Measurements from ENCODE around the gene DEFB132. TPM values are rescaled to one million over a fixed set of nuclear protein-coding genes. Genes with fewer than 3 reads are reported as not detected.
A peak's percentile ranks its signal among the peaks of the same experiment; 100 is the strongest.

DEFB132 gene
- polyA plus RNA-seq, 1 of the 3 experiments (the other 2 are of a cell fraction): not detected

DNA sequence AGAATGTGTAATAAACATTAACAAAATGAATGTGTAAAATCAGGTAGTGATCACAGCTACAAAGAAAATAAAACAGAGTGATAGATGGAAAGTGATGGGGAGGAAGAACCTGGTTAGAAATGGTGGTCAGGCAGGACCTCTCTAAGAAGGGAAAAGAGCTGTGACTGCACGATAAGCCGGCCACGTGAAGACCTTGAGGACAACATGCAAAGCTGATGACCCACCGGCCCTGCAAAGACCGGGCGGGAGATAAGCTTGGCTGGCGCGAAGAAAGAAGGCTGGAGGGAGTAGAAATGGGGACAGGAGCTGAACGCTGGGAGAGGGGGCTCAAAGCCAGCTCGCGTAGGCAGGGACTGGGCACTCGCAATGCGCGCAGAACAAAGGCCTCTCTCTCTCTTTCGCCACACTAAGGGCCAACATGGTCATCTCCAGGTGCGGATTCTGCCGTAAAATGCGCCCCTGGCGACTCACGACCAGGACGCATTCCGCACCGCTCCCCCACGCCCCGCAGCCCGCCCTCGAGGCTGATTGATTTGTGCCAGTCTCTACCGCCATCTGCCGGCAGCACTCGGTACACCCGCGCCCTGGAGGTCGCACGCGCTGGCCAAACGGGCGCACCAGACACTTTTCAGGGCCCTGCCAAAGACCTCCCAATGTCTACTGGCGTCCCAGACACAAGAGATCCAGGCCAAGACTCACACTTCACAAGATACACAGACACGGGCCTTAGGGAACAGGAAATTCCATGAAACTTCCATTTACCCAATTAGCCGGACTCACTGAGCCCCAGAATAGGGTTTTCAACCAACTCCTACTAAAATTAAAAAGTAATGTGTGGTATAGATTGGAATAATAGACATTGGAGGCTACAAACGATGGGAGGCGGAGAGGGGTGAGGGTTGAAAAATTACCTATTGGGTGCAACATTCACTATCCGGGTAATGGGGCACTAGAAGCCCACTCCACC, 9.4 kb downstream of the DEFB132 start (continued):
- TF ChIP-seq, protein P1, sequence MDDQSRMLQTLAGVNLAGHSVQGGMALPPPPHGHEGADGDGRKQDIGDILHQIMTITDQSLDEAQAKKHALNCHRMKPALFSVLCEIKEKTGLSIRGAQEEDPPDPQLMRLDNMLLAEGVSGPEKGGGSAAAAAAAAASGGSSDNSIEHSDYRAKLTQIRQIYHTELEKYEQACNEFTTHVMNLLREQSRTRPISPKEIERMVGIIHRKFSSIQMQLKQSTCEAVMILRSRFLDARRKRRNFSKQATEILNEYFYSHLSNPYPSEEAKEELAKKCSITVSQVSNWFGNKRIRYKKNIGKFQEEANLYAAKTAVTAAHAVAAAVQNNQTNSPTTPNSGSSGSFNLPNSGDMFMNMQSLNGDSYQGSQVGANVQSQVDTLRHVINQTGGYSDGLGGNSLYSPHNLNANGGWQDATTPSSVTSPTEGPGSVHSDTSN (IDR thresholded peaks at IDR 0.05): peak; percentile 72
- no peak for TF ChIP-seq TEAD4 (IDR thresholded peaks at IDR 0.05; ENCODE audit: borderline replicate concordance, insufficient read depth)
- TF ChIP-seq, protein P2, sequence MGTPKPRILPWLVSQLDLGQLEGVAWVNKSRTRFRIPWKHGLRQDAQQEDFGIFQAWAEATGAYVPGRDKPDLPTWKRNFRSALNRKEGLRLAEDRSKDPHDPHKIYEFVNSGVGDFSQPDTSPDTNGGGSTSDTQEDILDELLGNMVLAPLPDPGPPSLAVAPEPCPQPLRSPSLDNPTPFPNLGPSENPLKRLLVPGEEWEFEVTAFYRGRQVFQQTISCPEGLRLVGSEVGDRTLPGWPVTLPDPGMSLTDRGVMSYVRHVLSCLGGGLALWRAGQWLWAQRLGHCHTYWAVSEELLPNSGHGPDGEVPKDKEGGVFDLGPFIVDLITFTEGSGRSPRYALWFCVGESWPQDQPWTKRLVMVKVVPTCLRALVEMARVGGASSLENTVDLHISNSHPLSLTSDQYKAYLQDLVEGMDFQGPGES (IDR thresholded peaks at IDR 0.05; ENCODE audit: low read depth, low read length): no peak
- no peak for TF ChIP-seq FOXM1 (IDR thresholded peaks at IDR 0.05; ENCODE audit: low read depth)

DNA sequence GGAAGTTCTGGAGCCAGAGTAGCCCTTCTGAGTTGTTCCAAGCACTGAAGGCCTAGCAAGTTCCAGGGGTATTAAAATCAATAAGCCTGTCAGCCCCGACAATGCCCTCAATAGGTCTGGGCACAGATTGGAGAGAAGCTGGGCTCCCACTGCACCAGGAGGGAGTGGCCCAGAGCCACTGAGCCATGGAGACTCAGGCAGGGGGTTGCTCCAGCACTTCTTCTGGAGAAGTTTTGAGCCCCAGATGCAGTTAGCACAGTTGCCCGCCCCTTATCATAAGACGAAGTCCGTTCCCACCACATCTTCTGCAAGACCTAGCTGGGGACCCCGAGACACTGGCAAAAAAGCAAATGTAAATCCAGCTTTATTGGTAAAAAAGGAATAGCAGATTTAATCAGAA, 13.0 kb downstream of the DEFB132 start:
- H3K36me3 ChIP-seq (replicated peaks in 1 of 2; ENCODE audit: control insufficient read depth in 1 of 2, insufficient read depth in 2 of 2, low read length in 1 of 2): peaks cover 0 to 2% of the 10 kb centered on the region in 2 experiments
- TF ChIP-seq EP300 (IDR thresholded peaks at IDR 0.05; ENCODE audit: borderline replicate concordance in 1 of 2, low read depth in 1 of 2, low read length in 1 of 2) (no peak), EZH2phosphoT487 (IDR thresholded peaks at IDR 0.05; ENCODE audit: borderline replicate concordance, low read depth) (no peak), YY1 (IDR thresholded peaks at IDR 0.05; ENCODE audit: low read depth) (no peak), ELF1 (IDR thresholded peaks at IDR 0.05) (no peak), TCF12 (IDR thresholded peaks at IDR 0.05) (no peak), MEF2A (IDR thresholded peaks at IDR 0.05; ENCODE audit: borderline replicate concordance, low read depth) (no peak), MXI1 (IDR thresholded peaks at IDR 0.05; ENCODE audit: low read depth, low read length) (no peak), CHD2 (IDR thresholded peaks at IDR 0.05; ENCODE audit: low read length, partially characterized antibody) (no peak), SIN3A (IDR thresholded peaks at IDR 0.05; ENCODE audit: borderline replicate concordance, low read depth, low read length) (no peak), RCOR1 (IDR thresholded peaks at IDR 0.05; ENCODE audit: low read length) (no peak), RFX5 (IDR thresholded peaks at IDR 0.05; ENCODE audit: low read length) (no peak), NFIC (IDR thresholded peaks at IDR 0.05; ENCODE audit: borderline replicate concordance) (no peak), TEAD4 (IDR thresholded peaks at IDR 0.05; ENCODE audit: borderline replicate concordance, insufficient read depth) (no peak), GABPA (IDR thresholded peaks at IDR 0.05; ENCODE audit: low read depth) (no peak)
- TF ChIP-seq, protein P3, sequence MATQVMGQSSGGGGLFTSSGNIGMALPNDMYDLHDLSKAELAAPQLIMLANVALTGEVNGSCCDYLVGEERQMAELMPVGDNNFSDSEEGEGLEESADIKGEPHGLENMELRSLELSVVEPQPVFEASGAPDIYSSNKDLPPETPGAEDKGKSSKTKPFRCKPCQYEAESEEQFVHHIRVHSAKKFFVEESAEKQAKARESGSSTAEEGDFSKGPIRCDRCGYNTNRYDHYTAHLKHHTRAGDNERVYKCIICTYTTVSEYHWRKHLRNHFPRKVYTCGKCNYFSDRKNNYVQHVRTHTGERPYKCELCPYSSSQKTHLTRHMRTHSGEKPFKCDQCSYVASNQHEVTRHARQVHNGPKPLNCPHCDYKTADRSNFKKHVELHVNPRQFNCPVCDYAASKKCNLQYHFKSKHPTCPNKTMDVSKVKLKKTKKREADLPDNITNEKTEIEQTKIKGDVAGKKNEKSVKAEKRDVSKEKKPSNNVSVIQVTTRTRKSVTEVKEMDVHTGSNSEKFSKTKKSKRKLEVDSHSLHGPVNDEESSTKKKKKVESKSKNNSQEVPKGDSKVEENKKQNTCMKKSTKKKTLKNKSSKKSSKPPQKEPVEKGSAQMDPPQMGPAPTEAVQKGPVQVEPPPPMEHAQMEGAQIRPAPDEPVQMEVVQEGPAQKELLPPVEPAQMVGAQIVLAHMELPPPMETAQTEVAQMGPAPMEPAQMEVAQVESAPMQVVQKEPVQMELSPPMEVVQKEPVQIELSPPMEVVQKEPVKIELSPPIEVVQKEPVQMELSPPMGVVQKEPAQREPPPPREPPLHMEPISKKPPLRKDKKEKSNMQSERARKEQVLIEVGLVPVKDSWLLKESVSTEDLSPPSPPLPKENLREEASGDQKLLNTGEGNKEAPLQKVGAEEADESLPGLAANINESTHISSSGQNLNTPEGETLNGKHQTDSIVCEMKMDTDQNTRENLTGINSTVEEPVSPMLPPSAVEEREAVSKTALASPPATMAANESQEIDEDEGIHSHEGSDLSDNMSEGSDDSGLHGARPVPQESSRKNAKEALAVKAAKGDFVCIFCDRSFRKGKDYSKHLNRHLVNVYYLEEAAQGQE (IDR thresholded peaks at IDR 0.05; ENCODE audit: low read depth, low read length): no peak
- TF ChIP-seq, protein P2 (IDR thresholded peaks at IDR 0.05; ENCODE audit: low read depth, low read length): no peak
- no peaks in the 10 kb centered on the region for H3K9me3 ChIP-seq
- H3K27me3 ChIP-seq (ENCODE audit: insufficient read depth): no peaks in the 10 kb centered on the region
- POLR2A ChIA-PET: no interaction called here
- CTCF ChIA-PET: interaction anchor here (1.3 to 1.6 kb wide), 3 partner anchors 29 to 132 kb away, joined by 3 to 5 read pairs (median 4); no protein-coding TSS in a partner anchor
- 89% methylated on average over 5 of the region's 5 CpGs for WGBS (ENCODE audit: low lambda C conversion rate)
- no peaks in the 10 kb centered on the region for H4K20me1 ChIP-seq (ENCODE audit: insufficient read depth)
- H3K79me2 ChIP-seq (ENCODE audit: insufficient read depth): no peaks in the 10 kb centered on the region
- DNase-seq: no peak
- no peaks in the 10 kb centered on the region for H3K9me2 ChIP-seq
- H3K27ac ChIP-seq (ENCODE audit: low read depth in 2 of 2, low read length in 1 of 2): no peak overlapping the region
- H3K9ac ChIP-seq: no peak overlapping the region
- no peak overlapping the region for H3K4me2 ChIP-seq
- H2AFZ ChIP-seq (ENCODE audit: low read depth): no peak overlapping the region
- no peak overlapping the region for H3K4me3 ChIP-seq (ENCODE audit: low read depth in 2 of 2, low read length in 1 of 2)
- H3F3A ChIP-seq (replicated peaks; ENCODE audit: insufficient read depth): no peaks in the 10 kb centered on the region
- peaks cover 0 to 3% of the 10 kb centered on the region in 2 experiments; a peak in 1 of 4 replicates for H3K4me1 ChIP-seq (ENCODE audit: control insufficient read depth in 1 of 2, insufficient read depth in 2 of 2, low read depth in 1 of 2, low read length in 1 of 2)
